Neural progenitor cell (in vitro differentiated cells): ENCODE data around the gene SLC7A6. TPM values are rescaled to one million over a fixed set of nuclear protein-coding genes. Genes with fewer than 3 reads are reported as not detected.

Experiments used
- DNase-seq: peaks from one replicate; pipeline ENCODE4 v3.0.0-alpha.2; 2016; ENCODE audit warnings: low spot score
- H2AFZ ChIP-seq: fragments of 200-600 bp; sonication (generic); replicated peaks from 2 replicates; pipeline ENCODE4 v1.6.1; 2016; ENCODE audit warnings: antibody characterized with exemption
- H3F3A ChIP-seq: fragments of 200-600 bp; sonication (generic); 2 replicates; pipeline ENCODE4 v1.6.1; 2016; ENCODE audit warnings: antibody characterized with exemption, low read depth
- H3K27ac ChIP-seq: fragments of 200-600 bp; sonication (generic); 2 replicates; pipeline ENCODE4 v1.5.1; 2016; ENCODE audit warnings: mild to moderate bottlenecking
- H3K27me3 ChIP-seq: fragments of 200-600 bp; sonication (generic); 2 replicates; pipeline ENCODE4 v1.6.1; 2016; ENCODE audit warnings: mild to moderate bottlenecking, moderate library complexity
- H3K36me3 ChIP-seq: fragments of 200-600 bp; sonication (generic); 2 replicates; pipeline ENCODE4 v1.5.1; 2016
- H3K4me1 ChIP-seq: fragments of 200-600 bp; sonication (generic); 2 replicates; pipeline ENCODE4 v1.6.1; 2016; ENCODE audit warnings: mixed run types
- H3K4me2 ChIP-seq: fragments of 200-600 bp; sonication (generic); 2 replicates; pipeline ENCODE4 v1.6.1; 2016
- H3K4me3 ChIP-seq: fragments of 200-600 bp; sonication (generic); 2 replicates; pipeline ENCODE4 v1.5.1; 2016
- H3K79me2 ChIP-seq: fragments of 200-600 bp; sonication (generic); 2 replicates; pipeline ENCODE4 v1.6.1; 2016; ENCODE audit warnings: low read depth
- H3K9ac ChIP-seq: fragments of 200-600 bp; sonication (generic); 2 replicates; pipeline ENCODE4 v1.6.1; 2016
- H3K9me3 ChIP-seq: fragments of 200-600 bp; sonication (generic); 2 replicates; pipeline ENCODE4 v1.5.1; 2016; ENCODE audit warnings: low read depth
- H4K20me1 ChIP-seq: fragments of 200-600 bp; sonication (generic); 2 replicates; pipeline ENCODE4 v1.6.1; 2016; ENCODE audit warnings: low read depth
- H3K27ac Mint-ChIP-seq: 3 replicates; pipeline ENCODE4 v1.8.0; 2021; ENCODE audit warnings: mixed read lengths
- H3K27me3 Mint-ChIP-seq: 2 replicates; pipeline ENCODE4 v1.8.0; 2022; ENCODE audit warnings: low read depth, mild to moderate bottlenecking, inconsistent platforms, moderate library complexity, mixed read lengths; ENCODE audit not compliant: insufficient read depth
- H3K36me3 Mint-ChIP-seq: 3 replicates; pipeline ENCODE4 v1.8.0; 2021; ENCODE audit warnings: mixed read lengths
- H3K4me1 Mint-ChIP-seq: 3 replicates; pipeline ENCODE4 v1.8.0; 2021; ENCODE audit warnings: mixed read lengths
- H3K4me3 Mint-ChIP-seq: 3 replicates; pipeline ENCODE4 v1.8.0; 2021; ENCODE audit warnings: mild to moderate bottlenecking, moderate library complexity, mixed read lengths
- H3K9me3 Mint-ChIP-seq: 3 replicates; pipeline ENCODE4 v1.8.0; 2020; ENCODE audit warnings: mixed read lengths
- CTCF ChIP-seq: fragments of 200-600 bp; sonication (generic); IDR thresholded peaks from 2 replicates; pipeline ENCODE4 v1.5.1; 2017; ENCODE audit warnings: antibody characterized with exemption, mild to moderate bottlenecking
- EZH2 ChIP-seq: fragments of 200-600 bp; sonication (generic); IDR thresholded peaks from 2 replicates; pipeline ENCODE4 v1.6.1; 2017; ENCODE audit warnings: antibody characterized with exemption, mild to moderate bottlenecking, moderate library complexity
- EZH2phosphoT487 ChIP-seq: fragments of 200-600 bp; sonication (generic); IDR thresholded peaks from 2 replicates; pipeline ENCODE4 v1.6.1; 2017; ENCODE audit warnings: antibody characterized with exemption
- total RNA-seq: library from RNA; depleted of rRNA; stranded (reverse); fragments of >200 nt; gene quantifications from 2 replicates; pipeline ENCODE4 v1.2.3, GENCODE V29; 2015; ENCODE audit warnings: low replicate concordance

SLC7A6 gene
- total RNA-seq, 1 donor from 2014 or later, result 5.6 TPM

DNA sequence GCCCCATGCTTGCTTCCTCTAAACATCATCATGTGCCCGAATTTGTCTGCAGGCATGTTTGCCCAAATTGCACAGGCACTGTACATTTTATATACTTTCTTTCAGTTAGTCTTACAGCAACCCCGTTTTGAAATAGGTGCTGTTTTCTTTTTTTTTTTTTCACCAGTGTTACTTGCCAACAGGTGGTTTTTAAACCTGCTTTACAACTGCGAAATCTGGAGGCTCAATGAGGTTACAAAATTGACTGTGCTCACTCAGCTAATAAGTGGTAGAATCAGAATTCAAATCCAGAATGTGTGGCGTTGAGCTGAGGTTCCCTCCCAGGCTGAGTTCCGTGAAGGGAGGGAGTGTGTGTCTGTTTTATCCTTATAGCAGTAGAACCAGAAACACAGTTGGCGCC is 13.4 kb upstream of the SLC7A6 start:
- no peak overlapping the region for H3K27ac ChIP-seq
- H3F3A ChIP-seq, result no peaks in the 10 kb centered on the region
- H3K4me3 ChIP-seq, result no peak overlapping the region
- TF ChIP-seq CTCF (no peak), EZH2phosphoT487 (no peak), EZH2 (no peak)
- no peak overlapping the region for H3K27ac Mint-ChIP-seq
- no peak overlapping the region for H3K4me2 ChIP-seq
- H3K79me2 ChIP-seq, result no peaks in the 10 kb centered on the region
- H3K27me3 Mint-ChIP-seq, result peaks cover 7% of the 10 kb centered on the region
- no peaks in the 10 kb centered on the region for H3K36me3 ChIP-seq
- peaks cover 1% of the 10 kb centered on the region for H3K27me3 ChIP-seq
- peaks cover 7% of the 10 kb centered on the region for H3K36me3 Mint-ChIP-seq
- H3K4me3 Mint-ChIP-seq, result no peak overlapping the region
- H3K9me3 ChIP-seq, result no peaks in the 10 kb centered on the region
- no peaks in the 10 kb centered on the region for H4K20me1 ChIP-seq
- peaks cover 8% of the 10 kb centered on the region for H3K4me1 Mint-ChIP-seq
- H2AFZ ChIP-seq, result no peak overlapping the region
- H3K9ac ChIP-seq, result no peak overlapping the region
- DNase-seq, result no peak
- H3K9me3 Mint-ChIP-seq, result no peaks in the 10 kb centered on the region
- H3K4me1 ChIP-seq, result no peaks in the 10 kb centered on the region

GRCh38 chr16:68251832-68252231 is 12.5 kb upstream of the SLC7A6 start:
- Mint-ChIP-seq H3K4me3 (no peak overlapping the region), H3K9me3 (no peaks in the 10 kb centered on the region), H3K36me3 (peaks cover 7% of the 10 kb centered on the region), H3K27me3 (peaks cover 6% of the 10 kb centered on the region), H3K27ac (no peak overlapping the region), H3K4me1 (peaks cover 2% of the 10 kb centered on the region)
- no peaks in the 10 kb centered on the region for H3K79me2 ChIP-seq
- H3K36me3 ChIP-seq, result no peaks in the 10 kb centered on the region
- H3K9ac ChIP-seq, result no peak overlapping the region
- no peak overlapping the region for H3K27ac ChIP-seq
- H3F3A ChIP-seq, result no peaks in the 10 kb centered on the region
- no peaks in the 10 kb centered on the region for H4K20me1 ChIP-seq
- H3K4me1 ChIP-seq, result no peaks in the 10 kb centered on the region
- TF ChIP-seq EZH2phosphoT487, result no peak
- TF ChIP-seq EZH2, result no peak
- no peak for TF ChIP-seq CTCF
- no peaks in the 10 kb centered on the region for H3K9me3 ChIP-seq
- no peak overlapping the region for H3K4me2 ChIP-seq
- H3K4me3 ChIP-seq, result no peak overlapping the region
- no peak overlapping the region for H2AFZ ChIP-seq
- no peaks in the 10 kb centered on the region for H3K27me3 ChIP-seq
- DNase-seq, result no peak

GRCh38 chr16:68252383-68252782 is 11.9 kb upstream of the SLC7A6 start:
- H3K27ac ChIP-seq, result no peak overlapping the region
- no peaks in the 10 kb centered on the region for H3K27me3 ChIP-seq
- H3K4me1 Mint-ChIP-seq, result peaks cover 4% of the 10 kb centered on the region

More at GRCh38 chr16:68252383-68252782, 11.9 kb upstream of the SLC7A6 start:
- no peaks in the 10 kb centered on the region for H3K4me1 ChIP-seq
- H3K4me2 ChIP-seq, result no peak overlapping the region
- no peak overlapping the region for H2AFZ ChIP-seq
- TF ChIP-seq CTCF, result no peak
- H3K9me3 ChIP-seq, result no peaks in the 10 kb centered on the region
- H3K36me3 ChIP-seq, result no peaks in the 10 kb centered on the region
- H3K4me3 ChIP-seq, result no peak overlapping the region
- Mint-ChIP-seq H3K9me3 (no peaks in the 10 kb centered on the region), H3K4me3 (no peak overlapping the region), H3K36me3 (peaks cover 7% of the 10 kb centered on the region), H3K27me3 (peaks cover 6% of the 10 kb centered on the region), H3K27ac (no peak overlapping the region)
- DNase-seq, result no peak
- no peak overlapping the region for H3K9ac ChIP-seq
- no peaks in the 10 kb centered on the region for H3K79me2 ChIP-seq
- no peaks in the 10 kb centered on the region for H4K20me1 ChIP-seq
- H3F3A ChIP-seq, result no peaks in the 10 kb centered on the region
